ENCODE results near the gene PLEKHA6.

Gene PLEKHA6

DNA sequence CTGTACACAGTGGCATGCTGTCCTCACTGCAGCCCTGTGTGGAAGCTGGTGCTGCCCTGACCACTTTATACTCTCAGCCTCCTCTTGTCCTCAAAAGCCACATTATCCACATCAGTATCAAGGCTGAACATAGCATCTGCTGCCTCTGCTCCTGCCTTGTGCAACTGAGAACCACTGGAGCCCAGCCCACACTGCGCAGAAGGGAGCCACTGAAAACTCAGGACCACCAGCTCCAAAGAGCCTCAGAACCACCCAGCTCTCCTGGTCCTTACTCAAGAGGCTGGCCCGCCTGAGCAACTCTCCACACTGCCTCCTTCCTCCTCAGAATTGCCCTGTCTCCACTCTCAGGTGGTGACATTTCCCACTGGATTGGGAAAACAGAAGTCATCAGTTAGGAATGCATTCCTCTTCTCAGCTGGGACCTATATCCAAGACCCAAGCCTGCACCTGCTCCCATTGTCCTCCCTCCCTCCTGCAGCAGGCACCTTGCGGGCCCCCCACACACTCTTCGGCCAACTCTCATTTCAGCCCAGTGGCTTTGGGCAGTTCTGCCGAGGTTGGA lies 156.4 kb downstream of the PLEKHA6 start:
- no peak for DNase-seq

- DNase-seq = no peak
Observed at GRCh38 chr1:204202481-204202880, 157.2 kb downstream of the PLEKHA6 start.

DNA sequence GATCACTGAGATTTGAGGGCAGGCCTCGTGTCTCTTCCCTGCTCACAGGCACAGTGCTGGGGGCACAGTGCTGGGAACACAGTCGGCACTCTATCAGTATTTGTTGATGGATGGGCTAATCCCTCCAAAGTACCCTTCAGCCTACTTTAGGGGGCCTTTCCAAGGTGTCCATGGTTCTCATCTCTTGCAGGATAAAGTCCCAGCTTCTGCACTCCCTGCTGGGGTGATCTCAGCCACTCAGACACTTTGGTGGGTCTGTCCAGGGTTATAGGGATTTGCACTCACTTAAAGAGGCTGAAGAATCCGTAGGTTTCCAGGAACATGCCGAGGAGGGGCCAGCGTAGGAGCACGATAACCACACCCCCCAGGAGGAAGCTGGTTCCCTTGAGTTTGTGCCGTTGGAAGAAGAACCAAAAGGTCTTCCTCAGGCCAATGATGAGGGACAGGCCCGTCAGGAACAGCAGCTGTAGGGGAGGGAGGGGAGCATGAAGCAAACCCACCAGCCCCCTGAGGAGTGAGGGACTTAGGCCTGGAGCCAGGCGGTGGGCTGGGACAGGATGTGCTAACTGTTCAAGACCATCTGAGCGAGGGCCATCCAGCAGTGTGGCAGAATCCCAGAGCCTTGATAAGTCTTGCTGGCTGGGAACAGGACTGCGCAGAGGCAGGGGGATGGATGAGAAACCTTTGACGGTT lies 158.2 kb downstream of the PLEKHA6 start:
- no peak for DNase-seq

DNA sequence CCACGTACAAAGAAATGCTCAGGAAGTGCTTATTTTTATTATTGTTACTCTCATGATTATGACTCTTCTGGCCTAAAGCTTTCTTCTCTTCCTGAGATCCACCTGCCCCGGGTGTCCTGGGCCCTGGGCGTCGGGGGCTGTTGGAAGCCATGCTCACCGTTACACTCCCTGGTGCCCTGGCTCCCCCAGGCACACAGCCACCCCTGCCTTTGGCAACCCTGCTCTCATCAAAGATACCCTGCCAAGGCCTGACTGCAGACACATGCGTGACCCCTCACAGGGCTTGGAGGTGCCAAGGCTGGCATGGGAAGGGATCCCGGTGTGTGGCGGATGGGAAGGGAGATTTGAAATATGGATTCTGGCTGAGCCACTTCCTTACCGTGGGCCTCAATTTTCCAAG lies 160.2 kb downstream of the PLEKHA6 start:
- DNase-seq = no peak

DNA sequence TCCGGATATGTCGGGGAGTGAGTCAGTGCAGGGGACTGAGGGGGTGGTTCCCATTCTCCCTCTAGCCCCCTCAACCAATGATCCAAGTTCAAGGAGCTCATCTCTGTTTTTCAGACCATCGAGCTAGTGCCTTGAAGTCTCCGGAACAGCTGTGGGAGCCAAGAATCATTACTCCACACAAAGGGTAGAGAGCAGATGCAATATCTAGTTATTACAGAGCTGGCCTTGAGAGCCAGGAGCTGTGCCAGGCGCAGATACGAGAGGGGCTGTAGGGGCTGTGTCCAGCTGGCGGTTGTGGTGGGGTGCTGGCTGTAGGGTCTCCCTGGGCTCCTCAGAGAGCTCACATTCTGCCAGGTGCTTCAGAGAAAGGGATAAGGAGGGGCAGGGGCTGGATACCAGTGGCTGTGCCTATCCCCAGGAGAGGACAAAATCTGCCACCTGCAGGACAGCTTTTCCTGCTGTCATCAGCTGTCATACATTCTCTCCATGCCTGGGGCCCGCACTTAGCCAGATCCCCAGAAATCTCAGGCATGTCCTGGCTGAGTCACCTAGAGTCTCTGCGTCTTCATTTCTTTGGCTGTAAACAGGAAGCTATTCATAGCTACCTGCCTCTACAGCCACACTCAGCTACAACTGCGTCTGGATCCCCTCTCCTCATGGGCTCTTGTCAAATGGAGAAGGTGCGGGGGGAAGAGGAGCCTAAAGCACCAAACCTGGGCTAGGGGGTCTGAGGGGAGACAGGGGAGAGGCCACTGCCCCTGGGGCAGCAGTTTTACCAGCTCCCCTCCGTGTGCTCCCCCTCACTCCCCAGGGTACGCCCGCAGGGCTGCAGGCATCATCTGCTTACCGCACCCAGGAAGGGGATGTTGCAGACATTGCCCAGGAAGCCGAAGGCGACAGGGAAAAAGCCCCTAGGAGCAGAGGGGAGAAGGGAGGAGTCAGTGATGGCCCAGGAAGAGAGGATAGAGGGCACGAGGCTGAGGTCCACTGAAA lies 161.1 kb downstream of the PLEKHA6 start:
- DNase-seq = no peak

DNA sequence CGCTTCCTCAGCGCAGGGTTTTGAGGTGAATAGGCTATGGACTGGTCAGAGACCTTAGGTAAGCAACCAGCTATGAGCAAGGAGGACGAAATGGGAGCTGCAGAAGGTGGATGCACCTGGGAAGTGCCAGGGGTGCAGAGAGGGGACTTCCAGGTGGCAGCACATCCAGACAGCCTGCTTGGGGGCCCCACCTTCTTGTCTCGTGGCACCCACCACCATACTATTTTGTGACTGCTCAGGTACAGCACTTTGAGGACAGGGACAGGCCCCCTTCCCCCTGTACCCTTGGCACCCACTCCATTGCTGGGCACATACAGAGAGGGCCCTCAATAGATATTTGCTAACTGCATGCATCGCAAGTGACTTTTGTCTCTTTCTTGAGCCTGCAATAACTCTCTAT lies 162.7 kb downstream of the PLEKHA6 start:
- DNase-seq = no peak

DNA sequence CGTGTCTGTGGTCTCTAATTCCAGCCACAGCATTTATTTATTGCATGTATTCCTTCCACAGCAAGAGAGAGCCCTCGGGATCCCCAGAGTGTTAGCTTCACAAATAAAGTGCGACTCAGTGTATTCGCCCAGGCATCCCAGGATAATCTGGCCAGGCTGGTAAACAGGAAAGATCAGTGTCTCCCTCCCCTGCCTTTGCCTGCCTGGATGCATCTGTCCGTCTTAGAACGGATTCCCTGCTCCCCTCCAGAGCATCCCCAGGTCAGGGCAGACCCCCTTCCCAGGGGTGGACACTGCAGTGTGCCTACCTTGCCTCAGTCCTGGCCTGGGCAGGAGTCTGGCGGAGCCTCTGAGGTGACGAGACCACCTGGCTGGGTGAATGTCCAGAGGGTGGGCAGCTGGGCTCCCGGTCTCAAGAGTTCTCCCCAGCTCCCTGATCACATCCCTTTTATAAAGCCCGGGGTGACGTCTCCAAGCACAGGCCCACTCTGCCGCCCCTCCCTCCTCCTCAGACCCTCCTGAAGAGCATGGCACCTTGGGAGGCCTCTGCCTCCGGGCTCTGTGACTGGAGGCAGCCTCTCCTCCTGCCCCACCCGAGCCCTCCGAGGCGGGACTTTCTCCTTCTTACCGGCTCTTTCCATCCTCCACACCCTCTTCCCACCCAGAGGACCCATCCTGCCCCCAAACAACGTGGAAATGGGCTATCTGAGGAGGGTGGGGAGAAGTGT lies 163.5 kb downstream of the PLEKHA6 start, which contains the start of gene KISS1:
TSS of gene KISS1 (minus strand) at position 424 of the 728 bp plus-strand sequence. CDS start 3,615 bp downstream, outside the sequence.
- no peak for DNase-seq

GRCh38 chr1:204194771-204195170 lies 165.0 kb downstream of the PLEKHA6 start:
- no peak for DNase-seq

GRCh38 chr1:204194080-204194479 lies 165.6 kb downstream of the PLEKHA6 start:
- DNase-seq = no peak

DNA sequence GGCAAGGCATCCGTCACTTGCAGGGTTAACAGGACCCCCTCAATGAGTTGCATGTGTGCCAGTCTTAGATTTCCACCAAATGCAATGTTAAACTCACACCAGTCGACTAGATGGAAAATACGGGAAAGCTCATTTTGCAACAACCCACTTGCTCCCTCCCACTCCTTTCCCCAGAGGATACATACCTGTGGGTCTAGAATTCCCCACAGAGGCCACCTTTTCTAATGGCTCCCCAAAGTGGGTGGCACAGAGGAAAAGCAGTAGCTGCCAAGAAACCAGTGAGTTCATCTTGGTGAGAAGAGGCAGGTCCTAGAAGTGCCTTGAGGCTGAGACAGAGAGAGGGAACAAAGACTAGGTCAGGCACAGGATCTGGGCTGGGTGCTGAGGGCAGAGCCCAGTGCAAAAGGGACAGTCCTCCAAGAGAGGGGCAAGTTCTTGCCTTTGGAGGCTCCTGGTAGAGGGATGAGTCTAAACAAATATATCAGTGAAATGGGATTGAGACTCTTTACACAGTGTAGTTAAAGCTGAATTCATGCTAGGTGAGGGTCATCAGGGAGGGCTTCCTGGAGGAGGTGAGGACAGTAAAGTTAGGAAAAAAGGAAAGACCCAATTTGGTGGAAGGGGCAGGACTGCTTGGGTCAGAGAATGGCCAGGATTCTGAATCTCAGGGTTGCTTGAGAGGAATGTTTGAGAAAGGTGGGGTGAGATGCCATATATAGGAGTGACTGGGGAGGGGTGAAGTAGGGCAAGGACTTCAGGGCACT lies 167.0 kb downstream of the PLEKHA6 start:
- DNase-seq = no peak

GRCh38 chr1:204192046-204192445 lies 167.7 kb downstream of the PLEKHA6 start:
- no peak for DNase-seq

DNA sequence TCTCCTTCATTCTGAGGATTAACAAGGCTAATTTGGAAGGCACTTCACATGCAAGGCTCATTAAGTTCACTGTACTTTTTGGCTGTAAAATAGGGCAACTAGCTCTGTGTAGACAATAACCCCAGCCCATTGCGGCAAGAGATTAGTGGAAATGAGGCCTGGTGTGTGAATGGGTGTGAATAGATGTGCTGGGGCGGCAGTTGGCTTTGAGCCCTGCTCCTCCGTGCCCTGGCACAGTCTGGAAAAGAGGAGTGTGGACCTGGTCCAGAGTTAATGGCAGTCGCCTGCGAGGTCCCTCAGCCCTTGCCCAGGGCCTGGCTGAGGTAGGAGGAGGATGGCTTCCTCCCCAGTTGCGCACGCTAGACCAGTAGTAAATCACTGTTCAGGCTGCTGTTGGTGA lies 168.3 kb downstream of the PLEKHA6 start:
- no peak for DNase-seq

- no peak for DNase-seq
Observed at GRCh38 chr1:204190212-204191211, 169.2 kb downstream of the PLEKHA6 start.

GRCh38 chr1:204188959-204189639 lies 170.6 kb downstream of the PLEKHA6 start:
- no peak for DNase-seq

DNA sequence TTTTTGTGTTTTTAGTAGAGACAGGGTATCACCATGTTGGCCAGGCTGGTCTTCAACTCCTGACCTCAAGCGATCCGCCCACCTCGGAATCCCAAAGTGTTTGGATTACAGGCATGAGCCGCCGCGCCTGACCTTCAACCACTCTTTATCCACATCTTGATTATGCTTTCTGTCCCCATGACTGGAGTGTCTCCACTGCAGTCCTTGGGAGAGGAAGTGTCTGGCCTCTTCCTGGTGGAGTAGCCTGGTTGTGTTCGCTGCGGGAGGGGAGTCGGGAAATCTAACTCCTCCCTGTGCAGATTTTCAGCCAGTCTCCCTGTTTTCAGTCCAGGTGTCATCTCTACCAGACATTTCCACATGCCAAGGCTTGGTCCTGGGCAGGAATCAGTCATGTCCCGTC lies 173.1 kb downstream of the PLEKHA6 start:
- no peak for DNase-seq

DNA sequence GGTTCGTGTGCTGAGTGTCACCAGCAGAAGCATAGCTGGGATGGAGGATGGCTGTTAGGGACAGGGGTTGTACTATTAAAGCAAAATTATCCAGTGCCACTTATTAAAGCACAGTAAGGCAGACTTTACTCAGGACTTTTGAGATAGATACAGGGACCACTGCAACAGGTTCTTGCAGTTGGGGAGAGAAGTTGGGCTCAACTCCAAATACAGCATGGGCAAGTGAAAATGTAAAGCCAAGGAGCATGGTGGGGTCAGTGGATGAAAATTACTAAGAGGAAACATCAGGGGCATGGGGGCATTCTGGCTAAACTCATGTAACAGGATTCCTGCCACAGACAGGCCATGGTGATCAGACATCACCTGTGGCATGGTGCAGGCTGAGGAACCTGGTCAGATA lies 178.6 kb downstream of the PLEKHA6 start:
- no peak for DNase-seq

DNA sequence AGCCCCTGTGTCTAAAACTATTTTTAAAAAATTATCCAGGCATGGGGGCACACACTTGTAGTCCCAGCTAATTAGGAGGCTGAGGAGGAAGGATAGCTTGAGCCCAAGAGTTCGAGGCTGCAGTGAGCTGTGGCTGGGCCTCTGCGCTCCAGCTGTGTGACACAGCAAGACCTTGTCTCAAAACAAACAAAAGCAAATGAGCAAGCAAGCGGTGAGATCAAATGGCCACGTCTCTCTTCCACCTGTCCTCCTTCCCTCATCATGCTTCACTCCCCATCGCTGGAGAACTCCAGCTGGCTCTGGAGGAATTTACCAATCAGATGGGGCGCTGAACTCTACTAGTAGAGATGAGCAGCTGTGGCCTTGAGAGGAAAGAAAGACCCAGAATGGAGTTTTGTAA lies 179.6 kb downstream of the PLEKHA6 start:
- no peak for DNase-seq

DNA sequence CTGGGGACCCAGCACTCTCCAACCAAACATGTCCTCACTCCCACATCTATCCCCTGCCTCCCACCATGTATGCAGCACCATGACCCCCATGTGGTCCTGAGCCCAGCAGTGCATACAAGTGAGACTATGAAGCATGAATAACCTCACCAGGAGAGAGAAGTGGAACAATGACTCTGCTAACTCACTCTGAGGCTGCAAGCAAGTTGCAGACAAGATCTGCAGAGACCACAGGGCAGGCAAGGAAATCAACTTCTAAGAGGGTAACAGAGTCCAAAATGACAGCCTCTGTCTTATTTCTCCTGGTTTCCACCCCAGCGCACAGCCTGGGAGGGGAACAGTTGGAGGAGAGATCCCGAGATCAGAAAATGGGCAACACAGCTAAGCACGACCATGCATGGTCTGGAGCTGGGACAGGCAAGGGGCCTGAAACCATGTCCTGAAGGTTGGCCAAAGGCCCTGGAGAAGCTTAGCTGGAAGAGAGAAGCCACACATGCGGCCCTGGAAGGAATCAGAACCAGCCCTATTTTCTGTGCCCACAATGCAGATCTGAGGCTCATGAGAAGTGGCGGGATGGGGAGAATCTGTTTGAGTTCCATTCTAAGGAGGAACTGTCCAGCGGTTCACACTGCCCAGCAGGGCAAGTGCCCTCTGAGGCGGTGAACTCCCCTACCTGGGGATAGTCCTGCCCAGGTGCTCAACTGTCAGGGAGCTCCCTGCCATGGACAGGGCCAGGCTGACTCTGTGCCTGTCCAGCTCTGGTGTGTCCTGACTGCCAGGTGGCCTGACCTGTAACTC lies 181.0 kb downstream of the PLEKHA6 start:
- no peak for DNase-seq

DNA sequence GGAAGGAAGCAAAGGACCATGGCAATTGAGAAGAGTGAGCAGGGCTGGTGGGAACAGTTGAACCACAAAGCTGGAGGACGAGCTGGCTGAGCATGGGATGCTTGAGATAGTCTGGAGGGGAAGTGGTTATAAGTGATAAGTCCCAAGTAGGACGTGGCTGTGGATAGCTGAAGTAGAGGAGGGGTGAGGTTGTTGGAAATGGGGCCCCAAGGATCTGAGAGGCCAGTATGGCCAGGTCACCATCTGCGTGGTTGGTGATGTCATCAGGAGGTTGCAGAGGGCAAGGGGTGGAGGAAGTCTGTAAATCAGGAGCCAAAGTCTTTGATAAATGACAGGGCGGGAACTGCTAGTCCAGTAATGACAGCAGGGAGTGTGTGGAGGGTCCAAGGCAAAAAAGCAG lies 182.6 kb downstream of the PLEKHA6 start:
- DNase-seq = no peak

All from activated T-cell treated with anti-CD3 and anti-CD28 coated beads for 4 hours (primary cell).